Hepatocyte (in vitro differentiated cells): Measurements from ENCODE around the gene FGFR3. TPM values are rescaled to one million over a fixed set of nuclear protein-coding genes. Genes with fewer than 3 reads are reported as not detected.

Experiments used
- DNase-seq: peaks from one replicate; pipeline ENCODE4 v3.0.0-alpha.2; 2016; ENCODE audit warnings: low spot score
- H2AFZ ChIP-seq: fragments of 200-600 bp; sonication (generic); 2 replicates; pipeline ENCODE4 v1.6.0; 2016; ENCODE audit warnings: antibody characterized with exemption, mild to moderate bottlenecking
- H3K27ac ChIP-seq: fragments of 200-600 bp; sonication (generic); 2 replicates; pipeline ENCODE4 v1.5.1; 2016; ENCODE audit warnings: mild to moderate bottlenecking
- H3K27me3 ChIP-seq: fragments of 200-600 bp; sonication (generic); 2 replicates; pipeline ENCODE4 v1.6.1; 2016
- H3K36me3 ChIP-seq: fragments of 200-600 bp; sonication (generic); replicated peaks from 2 replicates; pipeline ENCODE4 v1.5.1; 2016; ENCODE audit warnings: low read depth; ENCODE audit not compliant: insufficient read depth
- H3K4me1 ChIP-seq: fragments of 200-600 bp; sonication (generic); 2 replicates; pipeline ENCODE4 v1.5.1; 2016; ENCODE audit warnings: mild to moderate bottlenecking, moderate library complexity; ENCODE audit not compliant: insufficient read depth
- H3K4me2 ChIP-seq: fragments of 200-600 bp; sonication (generic); 2 replicates; pipeline ENCODE4 v1.6.0; 2016
- H3K4me3 ChIP-seq: fragments of 200-600 bp; sonication (generic); 2 replicates; pipeline ENCODE4 v1.5.1; 2016; ENCODE audit warnings: mild to moderate bottlenecking
- H3K79me2 ChIP-seq: fragments of 200-600 bp; sonication (generic); 2 replicates; pipeline ENCODE4 v1.6.0; 2017; ENCODE audit warnings: mild to moderate bottlenecking
- H3K9me2 ChIP-seq: fragments of 200-600 bp; sonication (generic); replicated peaks from 2 replicates; pipeline ENCODE4 v1.6.0; 2017; ENCODE audit warnings: mild to moderate bottlenecking; ENCODE audit not compliant: insufficient read depth
- H3K9me3 ChIP-seq: fragments of 200-600 bp; sonication (generic); 2 replicates; pipeline ENCODE4 v1.5.1; 2016; ENCODE audit warnings: low read depth, mild to moderate bottlenecking
- H4K20me1 ChIP-seq: fragments of 200-600 bp; sonication (generic); 2 replicates; pipeline ENCODE4 v1.6.0; 2016; ENCODE audit warnings: mild to moderate bottlenecking; ENCODE audit not compliant: insufficient read depth, poor library complexity, severe bottlenecking
- CTCF ChIP-seq: fragments of 200-600 bp; sonication (generic); IDR thresholded peaks from 2 replicates; pipeline ENCODE4 v1.5.1; 2016; ENCODE audit warnings: antibody characterized with exemption, mild to moderate bottlenecking; ENCODE audit not compliant: poor library complexity
- EZH2 ChIP-seq: fragments of 200-600 bp; sonication (generic); IDR thresholded peaks from 2 replicates; pipeline ENCODE4 v1.6.1; 2016; ENCODE audit warnings: antibody characterized with exemption, mild to moderate bottlenecking, borderline replicate concordance
- EZH2phosphoT487 ChIP-seq: fragments of 200-600 bp; sonication (generic); IDR thresholded peaks from one replicate; pipeline ENCODE4 v1.6.1; 2018; ENCODE audit warnings: antibody characterized with exemption, mild to moderate bottlenecking, low read depth, moderate library complexity; ENCODE audit not compliant: unreplicated experiment, severe bottlenecking
- WGBS: methylation state at CpG from one replicate; pipeline ENCODE4 v1.1.6; 2016; ENCODE audit warnings: low lambda C conversion rate; ENCODE audit errors: missing lambda C conversion rate; 5-methylcytosine and 5-hydroxymethylcytosine counted together
- polyA plus RNA-seq: library from polyadenylated mRNA; unstranded; fragments of >200 nt; fragmentation: Nextera tagmentation; extraction: Ambion mirVana; gene quantifications from 2 replicates; pipeline ENCODE4 v1.2.1, GENCODE V29; 2016
- total RNA-seq: library from RNA; depleted of rRNA; stranded (reverse); fragments of >200 nt; gene quantifications from 2 replicates; pipeline ENCODE4 v1.2.3, GENCODE V29; 2014

Gene FGFR3
- total and polyA plus RNA-seq, 2 experiments from 2014 or later = 82.0 to 99.8 TPM

GRCh38 chr4:1839282-1839681, 46.2 kb downstream of the FGFR3 start:
- Histone ChIP-seq H3K27ac (no peak overlapping the region), H3K4me2 (no peak overlapping the region), H3K9me2 (no peaks in the 10 kb centered on the region), H3K4me3 (no peak overlapping the region), H3K79me2 (peaks cover 13% of the 10 kb centered on the region), H3K9me3 (no peaks in the 10 kb centered on the region), H2AFZ (no peak overlapping the region), H3K36me3 (no peaks in the 10 kb centered on the region), H4K20me1 (peaks cover 6% of the 10 kb centered on the region), H3K27me3 (no peaks in the 10 kb centered on the region), H3K4me1 (no peaks in the 10 kb centered on the region)
- no peak for DNase-seq
- WGBS = 94% methylated on average over 7 of the region's 7 CpGs
- TF ChIP-seq EZH2 (no peak), CTCF (no peak), EZH2phosphoT487 (no peak)

- H3K9me2 ChIP-seq = no peaks in the 10 kb centered on the region
- H3K36me3 ChIP-seq = no peaks in the 10 kb centered on the region
- H3K4me2 ChIP-seq = no peak overlapping the region
- H2AFZ ChIP-seq = no peak overlapping the region
- no peaks in the 10 kb centered on the region for H3K4me1 ChIP-seq
- H3K27ac ChIP-seq = no peak overlapping the region
- DNase-seq = no peak
- TF ChIP-seq CTCF (no peak), EZH2phosphoT487 (no peak), EZH2 (no peak)
- WGBS = 97% methylated on average over 31 of the region's 31 CpGs
- peaks cover 6% of the 10 kb centered on the region for H4K20me1 ChIP-seq
- H3K79me2 ChIP-seq = peaks cover 25% of the 10 kb centered on the region
- no peak overlapping the region for H3K4me3 ChIP-seq
- H3K27me3 ChIP-seq = no peaks in the 10 kb centered on the region
- no peaks in the 10 kb centered on the region for H3K9me3 ChIP-seq
Observed at GRCh38 chr4:1841201-1841886, 48.3 kb downstream of the FGFR3 start.

GRCh38 chr4:1841887-1842210, 48.8 kb downstream of the FGFR3 start:
- no peak overlapping the region for H3K4me2 ChIP-seq
- H3K4me1 ChIP-seq = no peaks in the 10 kb centered on the region
- no peak for DNase-seq
- H3K27me3 ChIP-seq = no peaks in the 10 kb centered on the region
- H3K9me2 ChIP-seq = no peaks in the 10 kb centered on the region
- 95% methylated on average over 9 of the region's 9 CpGs for WGBS
- no peaks in the 10 kb centered on the region for H3K9me3 ChIP-seq
- H3K36me3 ChIP-seq = no peaks in the 10 kb centered on the region
- H2AFZ ChIP-seq = no peak overlapping the region
- TF ChIP-seq EZH2phosphoT487 (no peak), CTCF (no peak)
- peaks cover 27% of the 10 kb centered on the region for H3K79me2 ChIP-seq
- H4K20me1 ChIP-seq = peaks cover 6% of the 10 kb centered on the region
- no peak overlapping the region for H3K27ac ChIP-seq
- no peak overlapping the region for H3K4me3 ChIP-seq
